HepG2 (cell line): ENCODE results near the gene ANKRD29. TPM values are rescaled to one million over a fixed set of nuclear protein-coding genes. Genes with fewer than 3 reads are reported as not detected.
A peak's percentile ranks its signal among the peaks of the same experiment; 100 is the strongest.

Source experiments
- ATAC-seq: fragments of 200-7000 bp; cut with Tn5 transposase; 3 replicates; pipeline ENCODE4 v1.9.1; 2020; ENCODE audit warnings: mild to moderate bottlenecking, moderate library complexity
- BruUV-seq: library from RNA; stranded (reverse); fragments of 400-500 nt; replicated peaks from 2 replicates; lab custom pipeline; 2021; lab: Mats Ljungman, UMichigan
- CTCF ChIA-PET: fragments of 300-600 bp; formaldehyde crosslinking; extraction: SDS; loops from one replicate; lab custom pipeline; 2021; ENCODE audit warnings: low total read pairs, inconsistent platforms, low intra/inter-chr PET ratio; lab: Yijun Ruan, JAX
- POLR2A ChIA-PET: fragments of 350-600 bp; sonication (Branson Sonifier 250); formaldehyde crosslinking; loops from one replicate; lab custom pipeline; 2020; ENCODE audit warnings: antibody characterized with exemption, inconsistent platforms; lab: Yijun Ruan, JAX
- DNase-seq: peaks from one replicate; pipeline ENCODE4 v3.0.0-alpha.2; 2015; ENCODE audit warnings: low spot score
- FAIRE-seq: peaks from 3 replicates; lab custom pipeline; 2011; peaks lifted over from hg19 to GRCh38; lab: Jason Lieb, UNC
- H2AFZ ChIP-seq: one replicate; pipeline ENCODE4 v1.6.1; 2011; ENCODE audit warnings: low read length, inconsistent platforms
- H3K27ac ChIP-seq: fragments of 300-600 bp; 3 replicates; pipeline ENCODE4 v1.8.0; 2011; ENCODE audit warnings: mixed run types, mild to moderate bottlenecking, mixed read lengths, low read length, inconsistent platforms; ENCODE audit not compliant: insufficient read depth; ENCODE audit errors: extremely low read length
- H3K27me3 ChIP-seq, 2 experiments: fragments of 200-600 bp in 1 of 2; 2 replicates in 1 of 2; 3 replicates in 1 of 2; pipeline versions ENCODE4 v1.6.0 to v1.8.0; 2011; ENCODE audit warnings: low read length in 2 of 2, mild to moderate bottlenecking in 2 of 2, moderate library complexity in 2 of 2, inconsistent platforms in 1 of 2; ENCODE audit not compliant: insufficient read depth in 2 of 2, control insufficient read depth in 1 of 2
- H3K36me3 ChIP-seq, 2 experiments: fragments of 200-600 bp in 1 of 2; replicated peaks in 1 of 2; 2 replicates in 1 of 2; 3 replicates in 1 of 2; pipeline versions ENCODE4 v1.5.1 to v1.8.0; 2011; ENCODE audit warnings: low read length in 2 of 2, inconsistent platforms in 1 of 2; ENCODE audit not compliant: insufficient read depth in 2 of 2, control insufficient read depth in 1 of 2
- H3K4me1 ChIP-seq: 2 replicates; pipeline ENCODE4 v1.5.1; 2012; ENCODE audit warnings: low read length, inconsistent platforms; ENCODE audit not compliant: insufficient read depth
- H3K4me2 ChIP-seq: 2 replicates; pipeline ENCODE4 v1.6.0; 2011; ENCODE audit warnings: low read depth, low read length, inconsistent platforms
- H3K4me3 ChIP-seq, 3 experiments: fragments of 200-600 bp in 1 of 3; sonication (generic), shearing (Covaris generic) in 1 of 3; replicated peaks in 1 of 3; 2 replicates each; pipeline ENCODE4 v1.5.1; 2011 to 2016; ENCODE audit warnings: low read length in 3 of 3, inconsistent platforms in 2 of 3, low read depth in 2 of 3, mild to moderate bottlenecking in 2 of 3, control low read depth in 1 of 3, mixed read lengths in 1 of 3; ENCODE audit not compliant: insufficient read depth in 1 of 3
- H3K79me2 ChIP-seq: one replicate; pipeline ENCODE4 v1.6.1; 2011; ENCODE audit warnings: low read length, inconsistent platforms; ENCODE audit not compliant: insufficient read depth
- H3K9ac ChIP-seq: 2 replicates; pipeline ENCODE4 v1.6.0; 2011; ENCODE audit warnings: mild to moderate bottlenecking, low read depth, low read length, inconsistent platforms; ENCODE audit not compliant: insufficient read depth
- H3K9me3 ChIP-seq: 2 replicates; pipeline ENCODE4 v1.5.1; 2012; ENCODE audit warnings: mild to moderate bottlenecking, low read length
- H4K20me1 ChIP-seq: 2 replicates; pipeline ENCODE4 v1.6.0; 2011; ENCODE audit warnings: inconsistent platforms, mild to moderate bottlenecking, low read length, moderate library complexity; ENCODE audit not compliant: insufficient read depth
- FOSL1 ChIP-seq: sonication (generic); formaldehyde crosslinking; IDR thresholded peaks from 2 replicates; pipeline ENCODE4 v1.9.0; 2021; ENCODE audit warnings: missing genetic modification reagents, borderline replicate concordance
- MATR3 ChIP-seq: sonication (generic); formaldehyde crosslinking; IDR thresholded peaks from 2 replicates; pipeline ENCODE4 v1.4.0; 2020; ENCODE audit warnings: missing genetic modification reagents
- MTERF4 ChIP-seq: sonication (generic); formaldehyde crosslinking; IDR thresholded peaks from 2 replicates; pipeline ENCODE4 v1.8.0; 2023; ENCODE audit warnings: mild to moderate bottlenecking, missing genetic modification reagents
- RAD21 ChIP-seq: fragments of 450-650 bp; formaldehyde crosslinking; IDR thresholded peaks from 2 replicates; pipeline ENCODE4 v1.5.0; 2020; ENCODE audit warnings: mild to moderate bottlenecking
- SIX4 ChIP-seq: sonication (generic); formaldehyde crosslinking; IDR thresholded peaks from 2 replicates; pipeline ENCODE4 v1.4.0; 2020; ENCODE audit warnings: missing genetic modification reagents
- SMC3 ChIP-seq: IDR thresholded peaks from 2 replicates; pipeline ENCODE4 v1.6.1; 2011; ENCODE audit warnings: low read length, improper control_type of control experiment
- STAG1 ChIP-seq: sonication (generic); formaldehyde crosslinking; IDR thresholded peaks from 2 replicates; pipeline ENCODE4 v1.4.0; 2020; ENCODE audit warnings: missing genetic modification reagents
- TMF1 ChIP-seq: sonication (generic); formaldehyde crosslinking; IDR thresholded peaks from 2 replicates; pipeline ENCODE4 v1.8.1; 2022; ENCODE audit warnings: low read depth, missing genetic modification reagents
- ZBTB25 ChIP-seq: IDR thresholded peaks from 2 replicates; pipeline ENCODE4 v1.6.1; 2018; ENCODE audit warnings: missing genetic modification reagents
- ZBTB7A ChIP-seq: sonication (generic); formaldehyde crosslinking; IDR thresholded peaks from 2 replicates; pipeline ENCODE4 v1.8.0; 2022; ENCODE audit warnings: mild to moderate bottlenecking, missing genetic modification reagents
- ZC3H4 ChIP-seq: sonication (generic); formaldehyde crosslinking; IDR thresholded peaks from 2 replicates; pipeline ENCODE4 v1.4.0; 2020; ENCODE audit warnings: missing genetic modification reagents, borderline replicate concordance
- ZNF451 ChIP-seq: sonication (generic); formaldehyde crosslinking; IDR thresholded peaks from 2 replicates; pipeline ENCODE4 v1.5.0; 2020; ENCODE audit warnings: mild to moderate bottlenecking, missing genetic modification reagents
- ZNF552 ChIP-seq: sonication (generic); formaldehyde crosslinking; IDR thresholded peaks from 2 replicates; pipeline ENCODE4 v1.9.0; 2022; ENCODE audit warnings: missing genetic modification reagents, mild to moderate bottlenecking, borderline replicate concordance
- WGBS: methylation state at CpG from one replicate; pipeline ENCODE4 v1.1.6; 2017; ENCODE audit warnings: low lambda C conversion rate; 5-methylcytosine and 5-hydroxymethylcytosine counted together
- in situ Hi-C: cut with HindIII; loops from 2 replicates; pipeline ENCODE4 v1.10.0; 2017; ENCODE audit warnings: low pct_unique_long_range_greater_than_20kb; ENCODE audit not compliant: extremely low pct_ligation_motif_present
- intact Hi-C: fragments of 100-400 bp; cut with micrococcal nuclease; formaldehyde crosslinking; loops from one replicate; pipeline ENCODE4 v1.10.0; 2022; ENCODE audit not compliant: unreplicated experiment
- polyA plus RNA-seq, 8 experiments: library from polyadenylated mRNA; depleted of rRNA in 3 of 8; stranded (reverse) in 7 of 8; unstranded in 1 of 8; fragments of >200 nt; fragmentation: Illumina TruSeq in 4 of 8; extraction: Trizol in 4 of 8; gene quantifications; 2 replicates each; pipeline versions ENCODE4 v1.2.1 to v1.2.3, GENCODE V29; 2011 to 2016; ENCODE audit warnings: low read depth in 4 of 8, missing spikeins in 1 of 8, mixed read lengths in 1 of 8; ENCODE audit not compliant: insufficient read depth in 1 of 8
- total RNA-seq, 5 experiments: library from RNA; depleted of rRNA; stranded (reverse); fragments of >200 nt; fragmentation: Illumina TruSeq; extraction: Trizol; gene quantifications; 2 replicates each; pipeline ENCODE4 v1.2.3, GENCODE V29; 2016; ENCODE audit warnings: low read depth in 1 of 5
- TF ChIP-seq, protein P1 (sequence below): sonication (generic); formaldehyde crosslinking; IDR thresholded peaks from 2 replicates; pipeline ENCODE4 v1.4.0; 2020; ENCODE audit warnings: missing genetic modification reagents
- TF ChIP-seq, protein P2 (sequence below): sonication (generic); formaldehyde crosslinking; IDR thresholded peaks from 2 replicates; pipeline ENCODE4 v1.8.0; 2022; ENCODE audit warnings: missing genetic modification reagents, low read depth, mild to moderate bottlenecking, borderline replicate concordance
- TF ChIP-seq, protein P3 (sequence below): IDR thresholded peaks from 2 replicates; pipeline ENCODE4 v1.6.1; 2012; ENCODE audit warnings: low read depth, low read length, improper control_type of control experiment

Gene ANKRD29
- total and polyA plus RNA-seq, 2 of the 13 experiments (the other 11 are each of a cell fraction or from before 2014, with no cell fraction given), result not detected

- no peak overlapping the region for H3K9ac ChIP-seq
- WGBS, result 10% methylated on average over 6 of the region's 6 CpGs
- BruUV-seq, result no TSS peak
- no peak overlapping the region for H3K4me3 ChIP-seq
- H2AFZ ChIP-seq, result no peak overlapping the region
- DNase-seq (peak; percentile 50), FAIRE-seq (peak; percentile 67), ATAC-seq (peak; percentile 89)
- H3K4me1 ChIP-seq, result no peaks in the 10 kb centered on the region
- no peak overlapping the region for H3K27ac ChIP-seq
- intact Hi-C loops (loop anchor here (1.0 to 10.0 kb wide), 4 partner anchors 61 to 414 kb away; no protein-coding TSS in a partner anchor), in situ Hi-C loops (loop anchor here (5.0 to 10.0 kb wide), 2 partner anchors 81 to 189 kb away; no protein-coding TSS in a partner anchor)
- CTCF ChIA-PET, result interaction anchor here (1.3 to 1.4 kb wide), 3 partner anchors 81 to 204 kb away, joined by 3 to 29 read pairs (median 4); no protein-coding TSS in a partner anchor
- no peaks in the 10 kb centered on the region; the same call in 1 of the 2 replicates for H3K9me3 ChIP-seq
- H3K27me3 ChIP-seq, result peaks cover 2 to 7% of the 10 kb centered on the region in 2 experiments; a peak in 3 of 5 replicates
- POLR2A ChIA-PET, result no interaction called here
- H3K79me2 ChIP-seq, result no peaks in the 10 kb centered on the region
- no peaks in the 10 kb centered on the region for H4K20me1 ChIP-seq
- no peak overlapping the region for H3K4me2 ChIP-seq
- no peaks in the 10 kb centered on the region for H3K36me3 ChIP-seq
- TF ChIP-seq FOSL1 (CRISPR knock-in tag) (no peak), ZNF451 (CRISPR knock-in tag) (no peak), ZNF552 (no peak), SMC3 (peak; percentile 83), MATR3 (CRISPR knock-in tag) (no peak), TMF1 (CRISPR knock-in tag) (no peak), ZBTB7A (CRISPR knock-in tag) (no peak), ZBTB25 (CRISPR knock-in tag) (0 out of 2 replicates have a peak, but pooled peaks have one; percentile 34), RAD21 (peak; percentile 71; the same call in 1 of the 2 replicates), STAG1 (CRISPR knock-in tag) (peak; percentile 90), MTERF4 (CRISPR knock-in tag) (no peak), ZC3H4 (no peak), SIX4 (CRISPR knock-in tag) (no peak)
- TF ChIP-seq, protein P1, sequence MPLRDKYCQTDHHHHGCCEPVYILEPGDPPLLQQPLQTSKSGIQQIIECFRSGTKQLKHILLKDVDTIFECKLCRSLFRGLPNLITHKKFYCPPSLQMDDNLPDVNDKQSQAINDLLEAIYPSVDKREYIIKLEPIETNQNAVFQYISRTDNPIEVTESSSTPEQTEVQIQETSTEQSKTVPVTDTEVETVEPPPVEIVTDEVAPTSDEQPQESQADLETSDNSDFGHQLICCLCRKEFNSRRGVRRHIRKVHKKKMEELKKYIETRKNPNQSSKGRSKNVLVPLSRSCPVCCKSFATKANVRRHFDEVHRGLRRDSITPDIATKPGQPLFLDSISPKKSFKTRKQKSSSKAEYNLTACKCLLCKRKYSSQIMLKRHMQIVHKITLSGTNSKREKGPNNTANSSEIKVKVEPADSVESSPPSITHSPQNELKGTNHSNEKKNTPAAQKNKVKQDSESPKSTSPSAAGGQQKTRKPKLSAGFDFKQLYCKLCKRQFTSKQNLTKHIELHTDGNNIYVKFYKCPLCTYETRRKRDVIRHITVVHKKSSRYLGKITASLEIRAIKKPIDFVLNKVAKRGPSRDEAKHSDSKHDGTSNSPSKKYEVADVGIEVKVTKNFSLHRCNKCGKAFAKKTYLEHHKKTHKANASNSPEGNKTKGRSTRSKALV (CRISPR knock-in tag), result no peak
- TF ChIP-seq, protein P2, sequence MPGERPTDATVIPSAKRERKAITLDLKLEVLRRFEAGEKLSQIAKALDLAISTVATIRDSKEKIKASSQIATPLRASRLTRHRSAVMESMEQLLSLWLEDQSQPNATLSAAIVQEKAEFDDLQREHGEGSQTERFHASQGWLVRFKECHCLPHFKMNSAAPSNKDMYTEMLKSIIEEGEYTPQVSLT (CRISPR knock-in tag), result no peak
- TF ChIP-seq, protein P3, sequence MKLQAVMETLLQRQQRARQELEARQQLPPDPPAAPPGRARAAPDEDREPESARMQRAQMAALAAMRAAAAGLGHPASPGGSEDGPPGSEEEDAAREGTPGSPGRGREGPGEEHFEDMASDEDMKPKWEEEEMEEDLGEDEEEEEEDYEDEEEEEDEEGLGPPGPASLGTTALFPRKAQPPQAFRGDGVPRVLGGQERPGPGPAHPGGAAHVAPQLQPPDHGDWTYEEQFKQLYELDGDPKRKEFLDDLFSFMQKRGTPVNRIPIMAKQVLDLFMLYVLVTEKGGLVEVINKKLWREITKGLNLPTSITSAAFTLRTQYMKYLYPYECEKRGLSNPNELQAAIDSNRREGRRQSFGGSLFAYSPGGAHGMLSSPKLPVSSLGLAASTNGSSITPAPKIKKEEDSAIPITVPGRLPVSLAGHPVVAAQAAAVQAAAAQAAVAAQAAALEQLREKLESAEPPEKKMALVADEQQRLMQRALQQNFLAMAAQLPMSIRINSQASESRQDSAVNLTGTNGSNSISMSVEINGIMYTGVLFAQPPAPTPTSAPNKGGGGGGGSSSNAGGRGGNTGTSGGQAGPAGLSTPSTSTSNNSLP, result peak; percentile 44; the same call in 1 of the 2 replicates
These were observed 40.6 kb upstream of the ANKRD29 start for GRCh38 chr18:23703057-23703986.
